IMR-90 (cell line): ENCODE measurements around the gene PTPRN2. TPM values are rescaled to one million over a fixed set of nuclear protein-coding genes. Genes with fewer than 3 reads are reported as not detected.

ENCODE experiments used
- ATAC-seq: fragments of 200-7000 bp; cut with Tn5 transposase; 2 replicates; pipeline ENCODE4 v1.9.1; 2020; ENCODE audit warnings: low read depth, mild to moderate bottlenecking, moderate library complexity
- BruUV-seq: library from RNA; stranded (reverse); fragments of 400-500 nt; replicated peaks from 2 replicates; lab custom pipeline; 2021; lab: Mats Ljungman, UMichigan
- CTCF ChIA-PET: fragments of 300-600 bp; formaldehyde crosslinking; extraction: SDS; loops from one replicate; lab custom pipeline; 2021; ENCODE audit warnings: antibody characterized with exemption; lab: Yijun Ruan, JAX
- POLR2A ChIA-PET: fragments of 300-600 bp; sonication (Branson Sonifier 250); formaldehyde crosslinking; loops from one replicate; lab custom pipeline; 2022; ENCODE audit warnings: antibody characterized with exemption; ENCODE audit not compliant: unreplicated experiment; lab: Charles Lee
- DNase-seq: peaks from one replicate; pipeline ENCODE4 v3.0.0; 2013
- H2AFZ ChIP-seq: replicated peaks from 2 replicates; pipeline ENCODE3; 2013; ENCODE audit warnings: low read length, mild to moderate bottlenecking; ENCODE audit not compliant: poor library complexity
- H2AK5ac ChIP-seq: 2 replicates; pipeline ENCODE4 v1.6.1; 2013; ENCODE audit warnings: low read depth, low read length, inconsistent platforms
- H2AK9ac ChIP-seq: replicated peaks from 2 replicates; pipeline ENCODE3; 2013; ENCODE audit warnings: mild to moderate bottlenecking, low read depth, low read length, moderate library complexity; ENCODE audit not compliant: poor library complexity
- H2BK120ac ChIP-seq: 2 replicates; pipeline ENCODE4 v1.6.1; 2013; ENCODE audit warnings: low read depth, low read length, inconsistent platforms
- H2BK15ac ChIP-seq: 3 replicates; pipeline ENCODE4 v1.6.1; 2013; ENCODE audit warnings: low read depth, low read length, inconsistent platforms
- H2BK20ac ChIP-seq: 2 replicates; pipeline ENCODE4 v1.6.1; 2013; ENCODE audit warnings: low read depth, mild to moderate bottlenecking, inconsistent platforms, low read length, moderate library complexity
- H2BK5ac ChIP-seq: 2 replicates; pipeline ENCODE4 v1.6.1; 2013; ENCODE audit warnings: mild to moderate bottlenecking, low read depth, low read length, inconsistent platforms; ENCODE audit not compliant: poor library complexity, severe bottlenecking
- H3K14ac ChIP-seq: replicated peaks from 2 replicates; pipeline ENCODE4 v1.6.1; 2013; ENCODE audit warnings: low read depth, low read length, inconsistent platforms
- H3K18ac ChIP-seq: 2 replicates; pipeline ENCODE4 v1.6.1; 2013; ENCODE audit warnings: low read depth, low read length, control low read depth
- H3K23ac ChIP-seq: 2 replicates; pipeline ENCODE4 v1.6.1; 2013; ENCODE audit warnings: low read depth, low read length, inconsistent platforms
- H3K27ac ChIP-seq: 2 replicates; pipeline ENCODE4 v1.5.1; 2013; ENCODE audit warnings: mild to moderate bottlenecking, control low read depth, low read length; ENCODE audit not compliant: insufficient read depth
- H3K27me3 ChIP-seq: 2 replicates; pipeline ENCODE4 v1.6.1; 2013; ENCODE audit warnings: low read length; ENCODE audit not compliant: control insufficient read depth, insufficient read depth
- H3K36me3 ChIP-seq: 2 replicates; pipeline ENCODE4 v1.6.1; 2013; ENCODE audit warnings: low read length, mixed read lengths; ENCODE audit not compliant: control insufficient read depth, insufficient read depth
- H3K4ac ChIP-seq: 2 replicates; pipeline ENCODE4 v1.6.1; 2013; ENCODE audit warnings: low read depth, low read length, inconsistent platforms
- H3K4me1 ChIP-seq: 2 replicates; pipeline ENCODE4 v1.6.1; 2013; ENCODE audit warnings: low read length, mixed read lengths; ENCODE audit not compliant: control insufficient read depth, insufficient read depth
- H3K4me2 ChIP-seq: 2 replicates; pipeline ENCODE4 v1.6.1; 2013; ENCODE audit warnings: low read depth, mild to moderate bottlenecking, control low read depth, low read length, moderate library complexity
- H3K4me3 ChIP-seq: 2 replicates; pipeline ENCODE4 v1.5.1; 2013; ENCODE audit warnings: low read depth, mild to moderate bottlenecking, control low read depth, low read length, moderate library complexity; ENCODE audit not compliant: insufficient read depth
- H3K56ac ChIP-seq: 2 replicates; pipeline ENCODE4 v1.6.1; 2013; ENCODE audit warnings: low read length, inconsistent platforms; ENCODE audit not compliant: insufficient read depth; ENCODE audit errors: extremely low read depth
- H3K79me1 ChIP-seq, 2 experiments: 2 replicates each; pipeline ENCODE4 v1.6.1; 2013; ENCODE audit warnings: low read length in 2 of 2, inconsistent platforms in 1 of 2, low read depth in 1 of 2
- H3K9ac ChIP-seq: 2 replicates; pipeline ENCODE4 v1.6.1; 2013; ENCODE audit warnings: low read depth, low read length, control low read depth
- H3K9me1 ChIP-seq: 2 replicates; pipeline ENCODE4 v1.6.1; 2013; ENCODE audit warnings: low read length, inconsistent platforms; ENCODE audit not compliant: insufficient read depth
- H3K9me3 ChIP-seq: 2 replicates; pipeline ENCODE4 v1.6.1; 2013; ENCODE audit warnings: low read length; ENCODE audit not compliant: control insufficient read depth, insufficient read depth
- H4K20me1 ChIP-seq: 2 replicates; pipeline ENCODE4 v1.6.1; 2013; ENCODE audit warnings: low read length, inconsistent platforms; ENCODE audit not compliant: insufficient read depth
- H4K5ac ChIP-seq: 2 replicates; pipeline ENCODE4 v1.6.1; 2013; ENCODE audit warnings: mild to moderate bottlenecking, low read depth, low read length, control low read depth
- H4K8ac ChIP-seq, 2 experiments: 2 replicates each; pipeline ENCODE4 v1.6.1; 2013; ENCODE audit warnings: low read depth in 2 of 2, low read length in 2 of 2, control low read depth in 1 of 2, inconsistent platforms in 1 of 2
- H4K91ac ChIP-seq: 2 replicates; pipeline ENCODE4 v1.6.1; 2013; ENCODE audit warnings: low read depth, low read length, inconsistent platforms; ENCODE audit not compliant: insufficient read depth
- CHD1 ChIP-seq: IDR thresholded peaks from 2 replicates; pipeline ENCODE4 v1.6.1; 2012; ENCODE audit warnings: low read depth, low read length, improper control_type of control experiment
- FOS ChIP-seq: fragments of 150-350 bp; IDR thresholded peaks from 2 replicates; pipeline ENCODE4 v1.6.1; 2016; ENCODE audit warnings: low read depth, low read length
- MAFK ChIP-seq: IDR thresholded peaks from 2 replicates; pipeline ENCODE4 v1.6.1; 2012; ENCODE audit warnings: low read depth, low read length, improper control_type of control experiment
- MAZ ChIP-seq: IDR thresholded peaks from 2 replicates; pipeline ENCODE4 v1.6.1; 2012; ENCODE audit warnings: low read depth, mild to moderate bottlenecking, low read length, improper control_type of control experiment, moderate library complexity, borderline replicate concordance
- MXI1 ChIP-seq: IDR thresholded peaks from 2 replicates; pipeline ENCODE4 v1.6.1; 2012; ENCODE audit warnings: low read depth, mild to moderate bottlenecking, low read length, moderate library complexity, borderline replicate concordance
- NFE2L2 ChIP-seq: fragments of 150-350 bp; IDR thresholded peaks from 2 replicates; pipeline ENCODE4 v1.6.1; 2016; ENCODE audit warnings: low read depth, mild to moderate bottlenecking, low read length
- POLR2A ChIP-seq: IDR thresholded peaks from 2 replicates; pipeline ENCODE4 v1.6.1; 2012; ENCODE audit warnings: mild to moderate bottlenecking, low read depth, low read length
- RAD21 ChIP-seq: IDR thresholded peaks from 2 replicates; pipeline ENCODE4 v1.6.1; 2012; ENCODE audit warnings: low read length, improper control_type of control experiment
- RCOR1 ChIP-seq: IDR thresholded peaks from 2 replicates; pipeline ENCODE4 v1.6.1; 2012; ENCODE audit warnings: mild to moderate bottlenecking, low read length, improper control_type of control experiment; ENCODE audit not compliant: insufficient replicate concordance
- RFX5 ChIP-seq: IDR thresholded peaks from 2 replicates; pipeline ENCODE4 v1.8.0; 2012; ENCODE audit warnings: low read depth, mild to moderate bottlenecking, low read length, moderate library complexity
- SMC3 ChIP-seq: fragments of 150-350 bp; IDR thresholded peaks from 2 replicates; pipeline ENCODE4 v1.6.1; 2016; ENCODE audit warnings: low read depth, mild to moderate bottlenecking, antibody characterized with exemption, low read length, moderate library complexity
- WGBS, 2 experiments: methylation state at CpG; one replicate each; pipeline versions ENCODE4 v1.1.5 to v1.1.7; 2013; ENCODE audit warnings: missing lambda C conversion rate in 2 of 2; ENCODE audit not compliant: insufficient read length in 1 of 2; ENCODE audit errors: extremely low coverage in 2 of 2; 5-methylcytosine and 5-hydroxymethylcytosine counted together
- dilution Hi-C: fragments of 300-500 bp; cut with HindIII; formaldehyde crosslinking; loops from one replicate; pipeline ENCODE4 v1.14.3; 2018; ENCODE audit warnings: low sequenced_read_pairs; ENCODE audit not compliant: unreplicated experiment
- in situ Hi-C: fragments of 300-500 bp; cut with MboI; formaldehyde crosslinking; loops from 3 replicates; pipeline ENCODE4 v1.14.3; 2019; ENCODE audit warnings: low sequenced_read_pairs, inconsistent platforms, mixed read lengths
- intact Hi-C: fragments of 100-400 bp; cut with micrococcal nuclease; formaldehyde crosslinking; loops from 2 replicates; pipeline ENCODE4 v1.10.0; 2022
- polyA plus RNA-seq, 3 experiments: library from polyadenylated mRNA; depleted of rRNA; stranded (reverse); fragments of >200 nt; gene quantifications; 2 replicates each; pipeline ENCODE4 v1.2.3, GENCODE V29; 2012; ENCODE audit warnings: low replicate concordance in 1 of 3
- total RNA-seq: library from RNA; depleted of rRNA; stranded (reverse); fragments of >200 nt; gene quantifications from 2 replicates; pipeline ENCODE4 v1.2.3, GENCODE V29; 2012
- TF ChIP-seq, protein P1 (sequence below): fragments of 150-350 bp; IDR thresholded peaks from 2 replicates; pipeline ENCODE4 v1.6.1; 2017; ENCODE audit warnings: mild to moderate bottlenecking, antibody characterized with exemption, low read length, low read depth
- TF ChIP-seq, protein P2 (sequence below): conservative IDR thresholded peaks from 2 replicates; pipeline ENCODE4 v1.5.1; 2012; ENCODE audit warnings: mild to moderate bottlenecking, low read depth, low read length, improper control_type of control experiment

PTPRN2 gene
- total and polyA plus RNA-seq, 2 of the 4 experiments (the other 2 are of a cell fraction), result 0.03 TPM; not detected in 1

DNA sequence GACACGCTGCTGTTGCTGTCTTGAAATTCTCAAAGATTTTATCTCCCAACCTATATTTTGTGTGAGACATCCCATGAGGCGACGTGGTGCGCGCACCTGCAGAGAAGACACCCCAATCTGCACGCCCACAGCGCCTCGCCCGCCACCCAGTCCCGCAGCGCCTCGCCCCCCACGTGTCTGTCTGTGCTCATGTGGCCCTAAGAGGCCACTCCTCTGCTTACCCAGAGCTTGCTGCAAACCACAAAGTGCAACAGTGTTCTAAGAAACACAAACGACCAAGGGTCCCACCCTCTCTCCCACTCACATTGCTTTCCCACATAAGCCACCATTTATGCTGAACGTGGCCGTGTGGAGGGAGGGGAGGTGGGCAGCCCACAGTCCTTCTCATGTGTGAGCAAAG is 287.2 kb downstream of the PTPRN2 start:
- Histone ChIP-seq H2BK5ac (no peak overlapping the region), H3K9ac (no peak overlapping the region), H3K36me3 (no peaks in the 10 kb centered on the region), H3K4ac (no peak overlapping the region), H2BK15ac (no peak overlapping the region), H3K9me1 (no peaks in the 10 kb centered on the region), H4K20me1 (no peaks in the 10 kb centered on the region), H3K23ac (no peak overlapping the region), H4K8ac (no peak overlapping the region), H3K18ac (no peak overlapping the region), H2AFZ (no peak overlapping the region), H3K27ac (no peak overlapping the region), H2AK9ac (no peak overlapping the region), H4K5ac (no peak overlapping the region), H3K27me3 (no peaks in the 10 kb centered on the region), H3K4me3 (no peak overlapping the region), H2BK120ac (no peak overlapping the region), H3K4me2 (no peak overlapping the region), H3K56ac (no peak overlapping the region), H3K14ac (no peak overlapping the region), H3K9me3 (peaks cover 41% of the 10 kb centered on the region), H2BK20ac (no peak overlapping the region), H3K79me1 (no peaks in the 10 kb centered on the region), H2AK5ac (no peak overlapping the region), H3K4me1 (no peaks in the 10 kb centered on the region), H4K91ac (no peak overlapping the region)
- no TSS peak for BruUV-seq
- 83% methylated on average over 8 of the region's 16 CpGs; no CpG with 5 or more reads in 1 of the 2 experiments for WGBS, 2 experiments
- intact Hi-C loops (no loop called here), dilution Hi-C loops (no loop called here), in situ Hi-C loops (no loop called here)
- no peak for ATAC-seq
- ChIA-PET CTCF (no interaction called here), POLR2A (no interaction called here)
- no peak for TF ChIP-seq SMC3
- no peak for TF ChIP-seq MAZ
- TF ChIP-seq RCOR1, result no peak
- no peak for TF ChIP-seq POLR2A
- no peak for TF ChIP-seq MXI1
- TF ChIP-seq NFE2L2, result no peak
- no peak for TF ChIP-seq MAFK
- TF ChIP-seq FOS, result no peak
- TF ChIP-seq, protein P1, sequence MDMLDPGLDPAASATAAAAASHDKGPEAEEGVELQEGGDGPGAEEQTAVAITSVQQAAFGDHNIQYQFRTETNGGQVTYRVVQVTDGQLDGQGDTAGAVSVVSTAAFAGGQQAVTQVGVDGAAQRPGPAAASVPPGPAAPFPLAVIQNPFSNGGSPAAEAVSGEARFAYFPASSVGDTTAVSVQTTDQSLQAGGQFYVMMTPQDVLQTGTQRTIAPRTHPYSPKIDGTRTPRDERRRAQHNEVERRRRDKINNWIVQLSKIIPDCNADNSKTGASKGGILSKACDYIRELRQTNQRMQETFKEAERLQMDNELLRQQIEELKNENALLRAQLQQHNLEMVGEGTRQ, result no peak
- no peak for TF ChIP-seq RFX5
- TF ChIP-seq RAD21, result no peak
- TF ChIP-seq CHD1, result no peak
- TF ChIP-seq, protein P2, sequence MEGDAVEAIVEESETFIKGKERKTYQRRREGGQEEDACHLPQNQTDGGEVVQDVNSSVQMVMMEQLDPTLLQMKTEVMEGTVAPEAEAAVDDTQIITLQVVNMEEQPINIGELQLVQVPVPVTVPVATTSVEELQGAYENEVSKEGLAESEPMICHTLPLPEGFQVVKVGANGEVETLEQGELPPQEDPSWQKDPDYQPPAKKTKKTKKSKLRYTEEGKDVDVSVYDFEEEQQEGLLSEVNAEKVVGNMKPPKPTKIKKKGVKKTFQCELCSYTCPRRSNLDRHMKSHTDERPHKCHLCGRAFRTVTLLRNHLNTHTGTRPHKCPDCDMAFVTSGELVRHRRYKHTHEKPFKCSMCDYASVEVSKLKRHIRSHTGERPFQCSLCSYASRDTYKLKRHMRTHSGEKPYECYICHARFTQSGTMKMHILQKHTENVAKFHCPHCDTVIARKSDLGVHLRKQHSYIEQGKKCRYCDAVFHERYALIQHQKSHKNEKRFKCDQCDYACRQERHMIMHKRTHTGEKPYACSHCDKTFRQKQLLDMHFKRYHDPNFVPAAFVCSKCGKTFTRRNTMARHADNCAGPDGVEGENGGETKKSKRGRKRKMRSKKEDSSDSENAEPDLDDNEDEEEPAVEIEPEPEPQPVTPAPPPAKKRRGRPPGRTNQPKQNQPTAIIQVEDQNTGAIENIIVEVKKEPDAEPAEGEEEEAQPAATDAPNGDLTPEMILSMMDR, result no peak
- DNase-seq, result no peak
